ENCODE results near the gene EXOC6.

GRCh38 chr10:93103953-93104352, 255.6 kb downstream of the EXOC6 start:
- TF ChIP-seq EZH2 (IDR thresholded peaks at IDR 0.05; ENCODE audit: low read depth) (no peak), CTCF (conservative IDR thresholded peaks at IDR 0.05) (no peak)

Measured in PC-9 (cell line).